ENCODE measurements around the gene TLCD3B. TPM values are rescaled to one million over a fixed set of nuclear protein-coding genes. Genes with fewer than 3 reads are reported as not detected.

The TLCD3B gene
- total RNA-seq, 1 donor from 2014 or later: 2.1 TPM

DNA sequence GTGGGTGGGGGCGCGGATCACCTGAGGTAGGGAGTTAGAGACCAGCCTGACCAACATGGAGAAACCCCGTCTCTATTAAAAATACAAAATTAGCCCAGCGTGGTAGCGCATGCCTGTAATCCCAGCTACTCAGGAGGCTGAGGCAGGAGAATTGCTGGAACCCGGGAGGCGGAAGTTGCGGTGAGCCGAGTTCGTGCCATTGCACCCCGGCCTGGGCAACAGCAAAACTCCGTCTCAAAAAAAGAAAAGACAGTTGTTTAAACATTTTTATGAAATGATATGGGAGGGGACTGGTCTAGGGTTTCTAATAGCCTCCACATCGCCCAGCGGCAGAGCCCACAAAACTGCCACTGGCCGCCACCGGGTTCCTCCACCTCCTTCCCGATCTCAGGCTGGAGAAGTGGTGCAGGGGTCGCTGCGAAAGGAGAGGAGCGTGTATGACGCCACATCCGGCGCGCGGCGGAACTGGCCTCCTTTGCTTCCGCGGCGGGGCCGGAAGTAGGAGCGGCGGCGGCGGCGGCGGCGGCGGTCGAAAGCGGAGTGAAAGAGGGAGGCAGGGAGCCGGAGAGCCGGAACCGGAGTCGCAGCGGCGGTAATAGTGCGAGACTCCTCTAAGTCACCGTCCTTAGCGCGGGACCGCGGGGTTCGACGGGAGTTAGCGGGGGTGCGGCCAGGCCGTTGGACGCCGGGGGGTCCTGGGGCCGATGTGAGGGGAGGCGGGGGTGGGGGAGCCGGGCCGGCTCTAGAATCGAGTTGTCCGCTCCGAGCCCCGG lies 44.6 kb upstream of the TLCD3B start, which contains the start of gene PPP4C:
PPP4C (plus strand) TSS at position 492 of the 773 bp plus-strand sequence. CDS start 384 bp downstream, outside the sequence.
- peak within 1 kb of the TSS; percentile 96 for H3K27ac Mint-ChIP-seq
- DNase-seq (ENCODE audit: extremely low spot score, unreplicated experiment): peak; percentile 92
- H3K4me1 Mint-ChIP-seq (ENCODE audit: unreplicated experiment): peaks cover 28% of the 10 kb centered on the region
- H3K4me3 Mint-ChIP-seq: peak within 1 kb of the TSS; percentile 97
- no peaks in the 10 kb centered on the region for H3K27me3 Mint-ChIP-seq
- no peaks in the 10 kb centered on the region for H3K9me3 Mint-ChIP-seq
- peaks cover 15% of the 10 kb centered on the region for H3K36me3 Mint-ChIP-seq
- TF ChIP-seq, protein P1, sequence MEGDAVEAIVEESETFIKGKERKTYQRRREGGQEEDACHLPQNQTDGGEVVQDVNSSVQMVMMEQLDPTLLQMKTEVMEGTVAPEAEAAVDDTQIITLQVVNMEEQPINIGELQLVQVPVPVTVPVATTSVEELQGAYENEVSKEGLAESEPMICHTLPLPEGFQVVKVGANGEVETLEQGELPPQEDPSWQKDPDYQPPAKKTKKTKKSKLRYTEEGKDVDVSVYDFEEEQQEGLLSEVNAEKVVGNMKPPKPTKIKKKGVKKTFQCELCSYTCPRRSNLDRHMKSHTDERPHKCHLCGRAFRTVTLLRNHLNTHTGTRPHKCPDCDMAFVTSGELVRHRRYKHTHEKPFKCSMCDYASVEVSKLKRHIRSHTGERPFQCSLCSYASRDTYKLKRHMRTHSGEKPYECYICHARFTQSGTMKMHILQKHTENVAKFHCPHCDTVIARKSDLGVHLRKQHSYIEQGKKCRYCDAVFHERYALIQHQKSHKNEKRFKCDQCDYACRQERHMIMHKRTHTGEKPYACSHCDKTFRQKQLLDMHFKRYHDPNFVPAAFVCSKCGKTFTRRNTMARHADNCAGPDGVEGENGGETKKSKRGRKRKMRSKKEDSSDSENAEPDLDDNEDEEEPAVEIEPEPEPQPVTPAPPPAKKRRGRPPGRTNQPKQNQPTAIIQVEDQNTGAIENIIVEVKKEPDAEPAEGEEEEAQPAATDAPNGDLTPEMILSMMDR (conservative IDR thresholded peaks at IDR 0.05): no peak

DNA sequence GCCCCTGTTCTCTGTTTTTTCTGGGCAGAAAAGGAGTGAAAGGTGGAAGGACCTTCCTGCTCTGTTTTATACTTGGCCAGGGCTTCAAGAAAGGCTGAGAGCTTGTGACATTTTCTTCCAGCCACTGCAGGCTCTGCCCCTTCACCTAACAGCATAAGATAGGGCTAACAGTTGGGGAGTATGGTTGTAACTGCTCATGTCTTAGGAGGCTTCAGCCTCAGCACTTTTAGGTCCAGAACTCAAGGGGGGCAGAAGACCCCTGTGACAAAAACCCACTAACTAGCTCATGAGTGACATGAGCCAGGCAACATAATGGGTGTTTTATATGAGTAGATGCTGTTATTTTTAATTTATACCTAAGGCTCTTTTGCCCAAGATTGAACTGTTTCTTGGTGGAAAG lies 39.4 kb upstream of the TLCD3B start:
- Mint-ChIP-seq H3K36me3 (peaks cover 27% of the 10 kb centered on the region), H3K27ac (peak overlapping the region; percentile 42), H3K4me3 (no peak overlapping the region), H3K27me3 (no peaks in the 10 kb centered on the region), H3K4me1 (ENCODE audit: unreplicated experiment) (peaks cover 12% of the 10 kb centered on the region), H3K9me3 (no peaks in the 10 kb centered on the region)
- TF ChIP-seq, protein P1 (conservative IDR thresholded peaks at IDR 0.05): no peak
- DNase-seq (ENCODE audit: extremely low spot score, unreplicated experiment): no peak

DNA sequence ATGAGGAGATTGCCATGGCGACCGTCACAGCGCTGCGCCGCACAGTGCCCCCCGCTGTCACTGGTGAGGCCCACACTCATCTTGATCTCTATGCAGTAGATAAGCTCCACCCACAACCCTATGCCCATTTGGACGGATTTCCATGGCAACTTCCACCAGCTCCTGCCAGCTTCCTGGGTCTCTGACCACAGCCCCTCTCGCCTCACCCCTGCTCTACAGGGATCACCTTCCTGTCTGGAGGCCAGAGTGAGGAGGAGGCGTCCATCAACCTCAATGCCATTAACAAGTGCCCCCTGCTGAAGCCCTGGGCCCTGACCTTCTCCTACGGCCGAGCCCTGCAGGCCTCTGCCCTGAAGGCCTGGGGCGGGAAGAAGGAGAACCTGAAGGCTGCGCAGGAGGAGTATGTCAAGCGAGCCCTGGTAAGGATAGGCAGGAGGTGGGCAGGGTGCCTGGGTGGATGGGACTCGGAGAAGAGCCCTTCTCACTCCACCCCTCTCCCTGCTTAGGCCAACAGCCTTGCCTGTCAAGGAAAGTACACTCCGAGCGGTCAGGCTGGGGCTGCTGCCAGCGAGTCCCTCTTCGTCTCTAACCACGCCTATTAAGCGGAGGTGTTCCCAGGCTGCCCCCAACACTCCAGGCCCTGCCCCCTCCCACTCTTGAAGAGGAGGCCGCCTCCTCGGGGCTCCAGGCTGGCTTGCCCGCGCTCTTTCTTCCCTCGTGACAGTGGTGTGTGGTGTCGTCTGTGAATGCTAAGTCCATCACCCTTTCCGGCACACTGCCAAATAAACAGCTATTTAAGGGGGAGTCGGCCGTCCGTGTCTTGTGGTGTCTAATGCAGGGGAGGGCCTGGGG lies 38.8 kb upstream of the TLCD3B start:
- Mint-ChIP-seq H3K4me1 (ENCODE audit: unreplicated experiment) (peaks cover 12% of the 10 kb centered on the region), H3K36me3 (peaks cover 27% of the 10 kb centered on the region), H3K27me3 (no peaks in the 10 kb centered on the region), H3K27ac (peak overlapping the region; percentile 42), H3K9me3 (no peaks in the 10 kb centered on the region), H3K4me3 (no peak overlapping the region)
- no peak for DNase-seq (ENCODE audit: extremely low spot score, unreplicated experiment)
- TF ChIP-seq, protein P1 (conservative IDR thresholded peaks at IDR 0.05): no peak

DNA sequence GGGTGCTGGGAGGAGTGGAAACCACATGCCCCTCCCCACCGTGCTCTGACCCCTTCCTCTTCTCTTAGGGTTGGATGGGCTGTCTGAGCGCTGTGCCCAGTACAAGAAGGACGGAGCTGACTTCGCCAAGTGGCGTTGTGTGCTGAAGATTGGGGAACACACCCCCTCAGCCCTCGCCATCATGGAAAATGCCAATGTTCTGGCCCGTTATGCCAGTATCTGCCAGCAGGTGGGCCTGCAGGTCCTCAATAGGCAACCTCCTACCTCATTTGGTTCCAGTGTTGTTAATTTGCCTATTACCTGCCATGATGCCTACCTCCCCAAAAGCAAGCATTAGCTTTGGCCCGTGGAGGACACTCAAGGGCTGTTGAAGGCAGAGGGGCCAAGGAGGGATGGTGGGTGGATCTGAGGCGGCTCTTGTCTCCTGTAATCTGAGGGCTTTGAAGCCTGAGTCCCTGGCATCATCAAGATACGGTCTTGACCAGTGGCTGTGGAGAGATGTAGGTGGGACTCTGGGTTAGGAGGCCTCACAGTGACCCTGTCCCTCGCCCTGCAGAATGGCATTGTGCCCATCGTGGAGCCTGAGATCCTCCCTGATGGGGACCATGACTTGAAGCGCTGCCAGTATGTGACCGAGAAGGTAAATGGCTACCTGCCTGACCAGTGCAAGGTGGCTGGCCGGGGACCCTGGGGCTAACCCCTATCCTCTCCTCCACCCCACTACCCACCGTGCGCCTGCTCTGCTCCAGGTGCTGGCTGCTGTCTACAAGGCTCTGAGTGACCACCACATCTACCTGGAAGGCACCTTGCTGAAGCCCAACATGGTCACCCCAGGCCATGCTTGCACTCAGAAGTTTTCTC lies 37.9 kb upstream of the TLCD3B start:
- TF ChIP-seq, protein P1 (conservative IDR thresholded peaks at IDR 0.05): peak; percentile 68
- Mint-ChIP-seq H3K36me3 (peaks cover 27% of the 10 kb centered on the region), H3K27ac (peak overlapping the region; percentile 89), H3K27me3 (no peaks in the 10 kb centered on the region), H3K4me3 (peak overlapping the region; percentile 78), H3K9me3 (no peaks in the 10 kb centered on the region), H3K4me1 (ENCODE audit: unreplicated experiment) (peaks cover 12% of the 10 kb centered on the region)
- DNase-seq (ENCODE audit: extremely low spot score, unreplicated experiment): no peak

DNA sequence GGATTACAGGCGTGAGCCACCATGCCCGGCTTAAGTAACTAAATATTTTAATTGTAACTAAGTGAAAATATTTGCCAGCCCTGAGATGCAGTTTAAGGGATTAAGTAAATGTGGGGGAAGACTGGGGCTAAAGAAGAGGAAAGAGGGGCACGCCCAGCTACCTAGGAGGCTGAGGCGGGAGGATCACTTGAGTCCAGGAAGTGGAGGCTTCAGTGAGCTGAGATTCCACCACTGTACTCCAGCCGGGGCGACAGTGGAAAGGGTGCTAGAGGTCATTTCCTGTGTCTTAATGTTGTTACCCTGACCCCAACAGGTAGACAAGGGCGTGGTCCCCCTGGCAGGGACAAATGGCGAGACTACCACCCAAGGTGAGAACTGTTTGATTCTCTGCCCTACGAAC lies 37.3 kb upstream of the TLCD3B start:
- Mint-ChIP-seq H3K27me3 (no peaks in the 10 kb centered on the region), H3K27ac (peak overlapping the region; percentile 89), H3K4me1 (ENCODE audit: unreplicated experiment) (peaks cover 12% of the 10 kb centered on the region), H3K9me3 (no peaks in the 10 kb centered on the region), H3K36me3 (peaks cover 27% of the 10 kb centered on the region), H3K4me3 (peak overlapping the region; percentile 78)
- DNase-seq (ENCODE audit: extremely low spot score, unreplicated experiment): no peak
- TF ChIP-seq, protein P1 (conservative IDR thresholded peaks at IDR 0.05): no peak
